OCI-LY1 (cell line): Measurements from ENCODE around the gene TBC1D14.
A peak's percentile ranks its signal among the peaks of the same experiment; 100 is the strongest.

ENCODE experiments used
- H2AFZ ChIP-seq: fragments of 200-600 bp; sonication (generic), shearing (Covaris generic); 2 replicates; pipeline ENCODE4 v1.6.0; 2014; ENCODE audit warnings: antibody characterized with exemption, mild to moderate bottlenecking, low read length
- H3F3A ChIP-seq: fragments of 200-600 bp; sonication (generic), shearing (Covaris generic); 2 replicates; pipeline ENCODE4 v1.6.0; 2014; ENCODE audit warnings: mild to moderate bottlenecking, antibody characterized with exemption, low read length, moderate library complexity; ENCODE audit not compliant: insufficient read depth
- H3K27ac ChIP-seq: fragments of 200-600 bp; sonication (generic); 2 replicates; pipeline ENCODE4 v1.5.1; 2014; ENCODE audit warnings: low read length, mixed run types, mild to moderate bottlenecking, low read depth; ENCODE audit not compliant: poor library complexity, severe bottlenecking
- H3K27me3 ChIP-seq: fragments of 200-600 bp; sonication (generic); 2 replicates; pipeline ENCODE4 v1.6.0; 2014; ENCODE audit warnings: antibody characterized with exemption, mild to moderate bottlenecking, low read length, moderate library complexity; ENCODE audit not compliant: insufficient read depth
- H3K36me3 ChIP-seq: fragments of 200-600 bp; sonication (generic); 2 replicates; pipeline ENCODE4 v1.6.1; 2014; ENCODE audit warnings: mild to moderate bottlenecking, antibody characterized with exemption, low read length, moderate library complexity, mixed read lengths; ENCODE audit not compliant: insufficient read depth
- H3K4me1 ChIP-seq: fragments of 200-600 bp; sonication (generic); 2 replicates; pipeline ENCODE4 v1.5.1; 2014; ENCODE audit warnings: mild to moderate bottlenecking, low read length, moderate library complexity; ENCODE audit not compliant: insufficient read depth, severe bottlenecking
- H3K4me2 ChIP-seq: fragments of 200-600 bp; sonication (generic), shearing (Covaris generic); 2 replicates; pipeline ENCODE4 v1.6.1; 2014; ENCODE audit warnings: low read length
- H3K4me3 ChIP-seq: fragments of 200-600 bp; sonication (generic); 2 replicates; pipeline ENCODE4 v1.5.1; 2014; ENCODE audit warnings: low read length, low read depth, mild to moderate bottlenecking, mixed read lengths; ENCODE audit not compliant: poor library complexity, severe bottlenecking
- H3K79me2 ChIP-seq: fragments of 200-600 bp; shearing (Covaris generic); 2 replicates; pipeline ENCODE4 v1.6.1; 2016; ENCODE audit warnings: mixed run types, low read length, mixed read lengths; ENCODE audit not compliant: insufficient read depth
- H3K9ac ChIP-seq: fragments of 200-600 bp; sonication (generic), shearing (Covaris generic); 2 replicates; pipeline ENCODE4 v1.6.1; 2014; ENCODE audit warnings: mild to moderate bottlenecking, low read length, mixed read lengths
- H3K9me2 ChIP-seq: fragments of 200-600 bp; sonication (generic), shearing (Covaris generic); 2 replicates; pipeline ENCODE4 v1.6.1; 2014; ENCODE audit warnings: low read depth, mild to moderate bottlenecking, low read length, mixed read lengths
- H3K9me3 ChIP-seq: fragments of 200-600 bp; shearing (Covaris generic); 2 replicates; pipeline ENCODE4 v1.6.1; 2014; ENCODE audit warnings: low read length, mixed read lengths
- H4K20me1 ChIP-seq: fragments of 200-600 bp; sonication (generic), shearing (Covaris generic); 2 replicates; pipeline ENCODE4 v1.6.0; 2016; ENCODE audit warnings: mild to moderate bottlenecking, low read length; ENCODE audit not compliant: insufficient read depth
- CTCF ChIP-seq: fragments of 200-600 bp; sonication (generic), shearing (Covaris generic); IDR thresholded peaks from 2 replicates; pipeline ENCODE4 v1.5.1; 2017; ENCODE audit warnings: mild to moderate bottlenecking, antibody characterized with exemption, low read length, moderate library complexity, mixed read lengths
- EZH2 ChIP-seq: fragments of 200-600 bp; sonication (generic), shearing (Covaris generic); IDR thresholded peaks from 2 replicates; pipeline ENCODE4 v1.8.0; 2017; ENCODE audit warnings: borderline replicate concordance, mixed run types, mild to moderate bottlenecking, antibody characterized with exemption, low read length, moderate library complexity, mixed read lengths

Gene TBC1D14

GRCh38 chr4:7013175-7013574 is 103.5 kb downstream of the TBC1D14 start:
- Histone ChIP-seq H3K4me1 (peaks cover 14% of the 10 kb centered on the region), H3K27me3 (no peaks in the 10 kb centered on the region), H3F3A (no peaks in the 10 kb centered on the region), H2AFZ (no peak overlapping the region), H3K36me3 (peaks cover 31% of the 10 kb centered on the region), H3K27ac (peak overlapping the region; percentile 55), H3K9me2 (no peaks in the 10 kb centered on the region), H3K4me3 (no peak overlapping the region), H3K9ac (no peak overlapping the region), H4K20me1 (no peaks in the 10 kb centered on the region), H3K79me2 (no peaks in the 10 kb centered on the region), H3K9me3 (no peaks in the 10 kb centered on the region), H3K4me2 (no peak overlapping the region)
- TF ChIP-seq EZH2 = no peak
- TF ChIP-seq CTCF = no peak

DNA sequence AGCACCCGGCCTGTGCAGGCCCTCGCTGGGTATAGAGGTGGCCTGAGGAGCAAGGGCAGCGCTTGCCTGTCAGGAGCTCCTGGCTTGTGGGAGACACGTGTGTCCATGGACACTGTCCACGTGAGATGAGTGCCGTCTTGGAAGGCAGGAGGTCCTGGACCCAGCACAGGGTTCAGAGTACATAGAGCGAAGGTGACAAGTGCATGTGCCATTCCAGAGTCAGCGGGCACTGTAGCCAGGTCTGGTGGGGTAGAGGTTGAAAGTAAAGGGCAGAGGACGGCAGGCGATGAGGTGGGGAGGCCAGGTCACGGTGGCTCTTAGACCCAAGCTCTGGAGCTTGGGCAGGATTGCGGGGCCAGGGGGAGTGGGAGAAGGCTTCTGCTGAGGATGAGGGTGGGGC is 105.2 kb downstream of the TBC1D14 start:
- H3K79me2 ChIP-seq = no peaks in the 10 kb centered on the region
- peaks cover 14% of the 10 kb centered on the region for H3K4me1 ChIP-seq
- H3K4me2 ChIP-seq = no peak overlapping the region
- no peaks in the 10 kb centered on the region for H3F3A ChIP-seq
- H3K9ac ChIP-seq = no peak overlapping the region
- H3K36me3 ChIP-seq = peaks cover 24% of the 10 kb centered on the region
- no peaks in the 10 kb centered on the region for H3K27me3 ChIP-seq
- H4K20me1 ChIP-seq = no peaks in the 10 kb centered on the region
- no peak overlapping the region for H3K4me3 ChIP-seq
- no peak overlapping the region for H2AFZ ChIP-seq
- no peak overlapping the region for H3K27ac ChIP-seq
- H3K9me3 ChIP-seq = no peaks in the 10 kb centered on the region
- TF ChIP-seq EZH2 (no peak), CTCF (no peak)
- no peaks in the 10 kb centered on the region for H3K9me2 ChIP-seq

GRCh38 chr4:7015383-7016035 is 105.9 kb downstream of the TBC1D14 start:
- Histone ChIP-seq H3K27ac (no peak overlapping the region), H3K4me3 (no peak overlapping the region), H3K79me2 (no peaks in the 10 kb centered on the region), H3K9me2 (no peaks in the 10 kb centered on the region), H3K9me3 (no peaks in the 10 kb centered on the region), H3K27me3 (no peaks in the 10 kb centered on the region), H3K4me2 (no peak overlapping the region), H3K4me1 (peaks cover 14% of the 10 kb centered on the region), H3K9ac (no peak overlapping the region), H2AFZ (no peak overlapping the region), H3F3A (no peaks in the 10 kb centered on the region), H3K36me3 (peaks cover 23% of the 10 kb centered on the region), H4K20me1 (no peaks in the 10 kb centered on the region)
- TF ChIP-seq CTCF (no peak), EZH2 (no peak)
